Body of pancreas (tissue), 4 donors: ENCODE data around the gene POLRMT. TPM values are rescaled to one million over a fixed set of nuclear protein-coding genes. Genes with fewer than 3 reads are reported as not detected.

ENCODE experiments used
- ATAC-seq: fragments of 150-250 bp; one replicate; pipeline ENCODE4 v1.9.1; 2016
- DNase-seq, 4 donors: peaks; one replicate each; pipeline ENCODE4 v3.0.0-alpha.2; 2019
- H3K27ac ChIP-seq, 4 donors: fragments of 200-600 bp; sonication (generic); 1 replicate in 3 of 4; 2 replicates in 1 of 4; pipeline versions ENCODE4 v1.5.1 to v1.6.1; 2016 to 2019; ENCODE audit warnings: mild to moderate bottlenecking in 1 of 4, mixed read lengths in 1 of 4, moderate library complexity in 1 of 4
- H3K27me3 ChIP-seq, 2 donors: fragments of 200-600 bp; sonication (generic); one replicate each; pipeline ENCODE4 v1.6.0; 2016; ENCODE audit warnings: mild to moderate bottlenecking in 1 of 2
- H3K36me3 ChIP-seq, 2 donors: fragments of 200-600 bp; sonication (generic); replicated peaks in 1 of 2; 2 replicates each; pipeline ENCODE4 v1.5.1; 2016; ENCODE audit warnings: low read depth in 2 of 2; ENCODE audit not compliant: insufficient read depth in 1 of 2
- H3K4me1 ChIP-seq: fragments of 200-600 bp; sonication (generic); one replicate; pipeline ENCODE4 v1.6.0; 2016
- H3K4me3 ChIP-seq, 2 donors: fragments of 200-600 bp; sonication (generic); 1 replicate in 1 of 2; 2 replicates in 1 of 2; pipeline ENCODE4 v1.5.1; 2016 to 2019
- H3K9me3 ChIP-seq, 3 donors: fragments of 200-600 bp; sonication (generic); 1 replicate in 2 of 3; 2 replicates in 1 of 3; pipeline ENCODE4 v1.5.1; 2016
- POLR2A ChIP-seq, 3 donors: fragments of 450-650 bp; IDR thresholded peaks; one replicate each; pipeline ENCODE4 v1.6.1; 2016; ENCODE audit warnings: antibody characterized with exemption in 3 of 3, mild to moderate bottlenecking in 2 of 3
- WGBS, 2 donors: methylation state at CpG; one replicate each; pipeline ENCODE4 v1.1.5; 2017; 5-methylcytosine and 5-hydroxymethylcytosine counted together
- intact Hi-C: fragments of 100-400 bp; cut with DNase I; formaldehyde crosslinking; loops from one replicate; pipeline ENCODE4 v1.15.1; 2023
- total RNA-seq, 2 donors: library from RNA; depleted of rRNA; stranded (reverse); fragments of >200 nt; gene quantifications; one replicate each; pipeline ENCODE4 v1.1.0, GENCODE V29; 2016
- TF ChIP-seq, protein P1 (sequence below), 7 experiments: fragments of 450-650 bp in 4 of 7; fragments of 200-600 bp in 3 of 7; sonication (generic) in 3 of 7; IDR thresholded peaks; one replicate each; pipeline ENCODE4 v1.5.1; 2016 to 2019; ENCODE audit warnings: antibody characterized with exemption in 7 of 7

Gene POLRMT
- total RNA-seq, 2 donors from 2014 or later: 25.4 to 46.1 TPM

DNA sequence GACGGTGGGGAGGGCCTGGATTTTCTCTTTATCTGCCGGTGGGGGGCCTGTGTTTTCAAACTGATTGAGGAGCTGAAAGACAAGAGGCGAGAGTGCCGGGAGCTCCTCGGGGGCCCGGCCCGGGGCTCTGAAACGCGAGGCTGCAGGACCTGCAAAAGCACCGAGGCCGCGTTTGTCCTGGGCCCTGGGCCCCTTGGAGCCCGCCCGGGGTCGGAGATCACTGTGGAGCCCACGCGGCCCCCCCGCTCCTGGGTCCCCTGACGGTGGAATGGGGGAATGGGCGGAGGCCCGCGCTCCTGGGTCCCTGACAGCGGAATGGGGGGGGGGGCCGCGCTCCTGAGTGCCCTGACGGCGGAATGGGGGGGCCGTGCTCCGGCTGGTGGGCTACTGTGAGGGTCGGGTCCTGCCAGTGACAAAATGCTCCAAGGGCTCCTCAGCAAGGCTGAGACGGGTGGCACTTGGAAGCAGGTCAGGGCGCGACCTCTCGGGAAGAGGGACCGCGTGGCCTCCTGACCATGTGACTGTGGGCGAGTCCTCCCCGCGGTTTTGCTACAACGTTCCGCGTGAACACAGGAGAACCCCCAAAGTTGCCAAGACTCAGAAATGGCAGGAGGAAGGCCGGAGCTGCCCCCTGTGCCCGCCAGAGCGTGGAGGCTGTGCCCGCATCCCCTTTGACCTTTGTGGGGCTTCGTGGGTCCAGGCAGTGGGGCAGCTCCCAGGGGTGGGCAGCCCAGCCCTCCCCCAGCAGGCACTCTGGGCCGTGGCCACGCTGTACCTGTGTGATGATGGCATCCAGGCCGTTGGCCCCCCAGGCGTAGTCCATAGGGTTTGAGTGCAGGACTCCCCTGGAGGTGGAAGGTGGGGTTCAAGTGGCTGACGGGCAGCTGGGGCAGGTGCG lies 15.8 kb upstream of the POLRMT start:
- Histone ChIP-seq H3K27ac (no peak overlapping the region), H3K4me1 (no peaks in the 10 kb centered on the region), H3K27me3 (no peaks in the 10 kb centered on the region), H3K4me3 (no peak overlapping the region), H3K9me3 (no peaks in the 10 kb centered on the region), H3K36me3 (peaks cover 15 to 19% of the 10 kb centered on the region in 2 donors)
- 89 to 92% methylated on average over 11 to 49 of the region's 53 CpGs for whole genome bisulfite sequencing, 2 donors
- no peak for ATAC-seq
- no peak for DNase-seq
- intact Hi-C loops: no loop called here
- TF ChIP-seq, protein P1, sequence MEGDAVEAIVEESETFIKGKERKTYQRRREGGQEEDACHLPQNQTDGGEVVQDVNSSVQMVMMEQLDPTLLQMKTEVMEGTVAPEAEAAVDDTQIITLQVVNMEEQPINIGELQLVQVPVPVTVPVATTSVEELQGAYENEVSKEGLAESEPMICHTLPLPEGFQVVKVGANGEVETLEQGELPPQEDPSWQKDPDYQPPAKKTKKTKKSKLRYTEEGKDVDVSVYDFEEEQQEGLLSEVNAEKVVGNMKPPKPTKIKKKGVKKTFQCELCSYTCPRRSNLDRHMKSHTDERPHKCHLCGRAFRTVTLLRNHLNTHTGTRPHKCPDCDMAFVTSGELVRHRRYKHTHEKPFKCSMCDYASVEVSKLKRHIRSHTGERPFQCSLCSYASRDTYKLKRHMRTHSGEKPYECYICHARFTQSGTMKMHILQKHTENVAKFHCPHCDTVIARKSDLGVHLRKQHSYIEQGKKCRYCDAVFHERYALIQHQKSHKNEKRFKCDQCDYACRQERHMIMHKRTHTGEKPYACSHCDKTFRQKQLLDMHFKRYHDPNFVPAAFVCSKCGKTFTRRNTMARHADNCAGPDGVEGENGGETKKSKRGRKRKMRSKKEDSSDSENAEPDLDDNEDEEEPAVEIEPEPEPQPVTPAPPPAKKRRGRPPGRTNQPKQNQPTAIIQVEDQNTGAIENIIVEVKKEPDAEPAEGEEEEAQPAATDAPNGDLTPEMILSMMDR (IDR thresholded peaks at IDR 0.05): no peak
- no peak for TF ChIP-seq POLR2A (IDR thresholded peaks at IDR 0.05)

- no peak for TF ChIP-seq POLR2A (IDR thresholded peaks at IDR 0.05)
- TF ChIP-seq, protein P1 (IDR thresholded peaks at IDR 0.05): no peak
- Histone ChIP-seq H3K4me3 (no peak overlapping the region), H3K27ac (no peak overlapping the region), H3K27me3 (no peaks in the 10 kb centered on the region), H3K4me1 (no peaks in the 10 kb centered on the region), H3K9me3 (no peaks in the 10 kb centered on the region), H3K36me3 (peaks cover 15 to 19% of the 10 kb centered on the region in 2 donors)
- intact Hi-C loops: no loop called here
- WGBS, 2 donors: 84 to 91% methylated on average over 10 to 18 of the region's 29 CpGs
- DNase-seq (no peak), ATAC-seq (no peak)
Measured at GRCh38 chr19:648305-648704, 15.0 kb upstream of the POLRMT start.

DNA sequence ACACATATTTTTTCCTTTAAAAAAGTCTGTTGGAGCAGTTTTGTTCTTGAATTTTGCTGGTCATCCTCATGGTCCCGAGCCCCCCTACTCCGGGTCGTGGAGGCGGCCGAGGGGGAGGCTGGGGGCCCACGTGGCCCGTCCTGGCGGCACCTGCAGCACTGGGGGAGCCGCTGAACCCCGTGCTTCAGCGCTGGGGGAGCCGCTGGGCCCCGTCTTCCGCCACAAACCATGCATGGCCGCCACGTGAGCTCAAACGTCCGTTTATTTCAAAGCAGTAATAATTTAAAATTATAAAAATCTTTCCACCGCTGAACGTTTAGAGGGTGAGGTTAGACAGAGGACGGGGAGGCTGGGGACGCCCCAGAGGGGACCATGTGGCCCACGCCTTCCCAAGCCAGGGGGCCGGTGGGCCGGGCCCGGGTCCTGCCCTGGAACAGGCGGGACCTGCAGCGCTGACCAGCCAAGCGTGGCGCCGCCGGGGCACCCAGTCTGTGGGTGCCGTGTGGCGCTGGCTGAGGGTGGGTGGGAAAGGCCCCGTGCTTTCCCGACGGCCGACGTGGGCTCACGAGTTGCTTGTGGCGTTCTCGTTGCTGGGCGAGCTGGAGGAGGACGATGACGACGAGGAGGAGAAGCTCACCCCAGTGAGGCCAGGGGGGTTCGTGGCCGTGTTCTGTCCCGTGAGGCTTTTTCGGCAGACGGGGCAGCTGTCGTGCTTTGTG lies 14.4 kb upstream of the POLRMT start:
- Histone ChIP-seq H3K36me3 (peaks cover 15 to 19% of the 10 kb centered on the region in 2 donors), H3K4me3 (no peak overlapping the region), H3K9me3 (no peaks in the 10 kb centered on the region), H3K4me1 (no peaks in the 10 kb centered on the region), H3K27ac (no peak overlapping the region), H3K27me3 (no peaks in the 10 kb centered on the region)
- DNase-seq: no peak
- TF ChIP-seq POLR2A (IDR thresholded peaks at IDR 0.05): no peak
- TF ChIP-seq, protein P1 (IDR thresholded peaks at IDR 0.05): no peak
- ATAC-seq: no peak
- 93 to 95% methylated on average over 41 of the region's 52 CpGs for WGBS, 2 donors
- intact Hi-C loops: no loop called here

- Histone ChIP-seq H3K9me3 (no peaks in the 10 kb centered on the region), H3K4me3 (no peak overlapping the region), H3K4me1 (no peaks in the 10 kb centered on the region), H3K27ac (no peak overlapping the region), H3K27me3 (no peaks in the 10 kb centered on the region), H3K36me3 (peaks cover 15 to 19% of the 10 kb centered on the region in 2 donors)
- DNase-seq: no peak
- TF ChIP-seq POLR2A (IDR thresholded peaks at IDR 0.05): no peak
- TF ChIP-seq, protein P1 (IDR thresholded peaks at IDR 0.05): no peak
- ATAC-seq: no peak
- WGBS, 2 donors: 92 to 94% methylated on average over 24 to 41 of the region's 48 CpGs
- intact Hi-C loops: no loop called here
Measured at GRCh38 chr19:646779-647565, 13.6 kb upstream of the POLRMT start.
